Transverse colon (tissue), 4 donors: Measurements from ENCODE around the gene LRRC7. TPM values are rescaled to one million over a fixed set of nuclear protein-coding genes. Genes with fewer than 3 reads are reported as not detected.

Experiments used
- DNase-seq: peaks from one replicate; pipeline ENCODE4 v3.0.0-alpha.2; 2019
- H3K27ac ChIP-seq, 4 donors: fragments of 200-600 bp; sonication (generic); 2 replicates each; pipeline ENCODE4 v1.5.1; 2016 to 2018; ENCODE audit warnings: inconsistent platforms in 4 of 4
- H3K27me3 ChIP-seq: fragments of 200-600 bp; sonication (generic); 2 replicates; pipeline ENCODE4 v1.5.1; 2017; ENCODE audit warnings: inconsistent platforms
- H3K36me3 ChIP-seq, 4 donors: fragments of 200-600 bp; sonication (generic); 2 replicates each; pipeline ENCODE4 v1.5.1; 2017 to 2019; ENCODE audit warnings: inconsistent platforms in 4 of 4
- H3K4me1 ChIP-seq, 4 donors: fragments of 200-600 bp; sonication (generic); 2 replicates each; pipeline ENCODE4 v1.5.1; 2017 to 2020; ENCODE audit warnings: inconsistent platforms in 4 of 4
- H3K4me3 ChIP-seq, 4 donors: fragments of 200-600 bp; sonication (generic); 1 replicate in 1 of 4; 2 replicates in 3 of 4; pipeline versions ENCODE4 v1.5.1 to v1.6.1; 2017 to 2019; ENCODE audit warnings: inconsistent platforms in 4 of 4
- H3K9me3 ChIP-seq, 2 donors: fragments of 200-600 bp; sonication (generic); 2 replicates each; pipeline ENCODE4 v1.5.1; 2017 to 2019; ENCODE audit warnings: inconsistent platforms in 2 of 2
- EP300 ChIP-seq: sonication (generic); formaldehyde crosslinking; IDR thresholded peaks from one replicate; pipeline ENCODE4 v1.6.1; 2017; ENCODE audit warnings: antibody characterized with exemption, low read depth
- POLR2A ChIP-seq: fragments of 450-650 bp; IDR thresholded peaks from one replicate; pipeline ENCODE4 v1.6.1; 2016; ENCODE audit warnings: antibody characterized with exemption, mild to moderate bottlenecking, moderate library complexity
- POLR2AphosphoS5 ChIP-seq, 3 donors: sonication (generic); formaldehyde crosslinking; IDR thresholded peaks; one replicate each; pipeline ENCODE4 v1.6.1; 2016; ENCODE audit warnings: antibody characterized with exemption in 3 of 3
- WGBS, 2 donors: methylation state at CpG; one replicate each; pipeline ENCODE4 v1.1.5; 2018; ENCODE audit warnings: low coverage in 1 of 2; 5-methylcytosine and 5-hydroxymethylcytosine counted together
- in situ Hi-C, 4 donors: fragments of 200-750 bp; cut with MboI; loops; one replicate each; pipeline versions ENCODE4 v1.15.0 to v1.15.1; 2017; ENCODE audit warnings: low sequenced_read_pairs in 3 of 4, low pct_ligation_motif_present in 1 of 4, low pct_unique_long_range_greater_than_20kb in 1 of 4
- intact Hi-C: fragments of 100-400 bp; cut with DNase I; formaldehyde crosslinking; loops from one replicate; pipeline ENCODE4 v1.15.1; 2023; ENCODE audit warnings: low total_unique reads
- total RNA-seq, 4 donors: library from RNA; depleted of rRNA; stranded (reverse); fragments of >200 nt; gene quantifications; one replicate each; pipeline ENCODE4 v1.1.0, GENCODE V29; 2016
- TF ChIP-seq, protein P1 (sequence below), 5 experiments: fragments of 200-600 bp in 3 of 5; fragments of 450-650 bp in 2 of 5; sonication (generic) in 3 of 5; IDR thresholded peaks; 1 replicate in 2 of 5; 2 replicates in 3 of 5; pipeline ENCODE4 v1.5.1; 2016 to 2017; ENCODE audit warnings: antibody characterized with exemption in 5 of 5, inconsistent platforms in 3 of 5, mild to moderate bottlenecking in 2 of 5, moderate library complexity in 1 of 5

The LRRC7 gene
- total RNA-seq, 4 donors from 2014 or later: 0.32 to 1.1 TPM; not detected in 2

DNA sequence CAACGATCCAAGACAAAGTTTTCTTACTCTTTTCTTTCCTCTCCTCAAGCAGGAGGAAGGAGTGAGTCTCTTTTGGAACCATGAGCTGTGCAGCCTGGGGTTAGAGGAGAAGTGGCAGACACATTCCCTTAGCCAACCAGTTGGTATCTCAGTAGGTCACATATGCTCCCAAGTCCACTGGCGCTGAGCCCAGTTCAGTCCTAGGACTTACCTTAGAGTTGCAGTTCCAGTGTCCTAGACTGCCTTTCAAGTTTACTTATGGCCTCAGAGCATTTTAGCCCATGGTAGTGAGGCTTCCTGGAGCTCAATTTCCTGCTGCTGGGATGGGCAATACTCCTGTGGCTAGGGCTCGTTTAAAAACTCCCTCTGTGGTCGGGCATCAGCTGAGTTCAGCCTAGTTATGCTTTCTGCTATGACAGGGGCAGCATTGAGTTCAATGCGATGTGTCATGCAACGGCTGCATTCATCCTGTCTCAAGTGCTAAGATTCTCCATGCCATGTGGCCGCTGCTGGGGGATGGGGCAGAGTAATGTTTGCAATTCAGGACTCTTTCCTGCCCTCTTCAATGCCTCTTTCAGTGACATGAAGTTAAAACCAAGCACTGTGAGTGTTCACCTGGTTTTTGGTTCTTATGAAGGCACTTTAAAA lies 103.8 kb downstream of the LRRC7 start:
- Histone ChIP-seq H3K27ac (no peak overlapping the region), H3K36me3 (no peaks in the 10 kb centered on the region), H3K27me3 (no peaks in the 10 kb centered on the region), H3K4me1 (no peaks in the 10 kb centered on the region), H3K4me3 (no peak overlapping the region), H3K9me3 (no peaks in the 10 kb centered on the region)
- in situ Hi-C loops: no loop called here
- WGBS, 2 donors: 75 to 77% methylated on average over 4 to 7 of the region's 7 CpGs
- DNase-seq: no peak
- intact Hi-C loops: no loop called here
- TF ChIP-seq EP300 (no peak), POLR2AphosphoS5 (IDR thresholded peaks at IDR 0.05) (no peak), POLR2A (no peak)
- TF ChIP-seq, protein P1, sequence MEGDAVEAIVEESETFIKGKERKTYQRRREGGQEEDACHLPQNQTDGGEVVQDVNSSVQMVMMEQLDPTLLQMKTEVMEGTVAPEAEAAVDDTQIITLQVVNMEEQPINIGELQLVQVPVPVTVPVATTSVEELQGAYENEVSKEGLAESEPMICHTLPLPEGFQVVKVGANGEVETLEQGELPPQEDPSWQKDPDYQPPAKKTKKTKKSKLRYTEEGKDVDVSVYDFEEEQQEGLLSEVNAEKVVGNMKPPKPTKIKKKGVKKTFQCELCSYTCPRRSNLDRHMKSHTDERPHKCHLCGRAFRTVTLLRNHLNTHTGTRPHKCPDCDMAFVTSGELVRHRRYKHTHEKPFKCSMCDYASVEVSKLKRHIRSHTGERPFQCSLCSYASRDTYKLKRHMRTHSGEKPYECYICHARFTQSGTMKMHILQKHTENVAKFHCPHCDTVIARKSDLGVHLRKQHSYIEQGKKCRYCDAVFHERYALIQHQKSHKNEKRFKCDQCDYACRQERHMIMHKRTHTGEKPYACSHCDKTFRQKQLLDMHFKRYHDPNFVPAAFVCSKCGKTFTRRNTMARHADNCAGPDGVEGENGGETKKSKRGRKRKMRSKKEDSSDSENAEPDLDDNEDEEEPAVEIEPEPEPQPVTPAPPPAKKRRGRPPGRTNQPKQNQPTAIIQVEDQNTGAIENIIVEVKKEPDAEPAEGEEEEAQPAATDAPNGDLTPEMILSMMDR (IDR thresholded peaks at IDR 0.05): no peak

- H3K27me3 ChIP-seq: no peaks in the 10 kb centered on the region
- in situ Hi-C loops (no loop called here), intact Hi-C loops (no loop called here)
- H3K36me3 ChIP-seq: no peaks in the 10 kb centered on the region
- no peak overlapping the region for H3K4me3 ChIP-seq
- no peak for TF ChIP-seq POLR2AphosphoS5 (IDR thresholded peaks at IDR 0.05)
- TF ChIP-seq EP300: no peak
- TF ChIP-seq, protein P1 (IDR thresholded peaks at IDR 0.05): no peak
- TF ChIP-seq POLR2A: no peak
- no peaks in the 10 kb centered on the region for H3K9me3 ChIP-seq
- 28 to 50% methylated on average over 1 of the region's 1 CpG for WGBS, 2 donors
- DNase-seq: no peak
- H3K27ac ChIP-seq: no peak overlapping the region
- no peaks in the 10 kb centered on the region for H3K4me1 ChIP-seq
Measured at GRCh38 chr1:69673321-69673720, 105.6 kb downstream of the LRRC7 start.

DNA sequence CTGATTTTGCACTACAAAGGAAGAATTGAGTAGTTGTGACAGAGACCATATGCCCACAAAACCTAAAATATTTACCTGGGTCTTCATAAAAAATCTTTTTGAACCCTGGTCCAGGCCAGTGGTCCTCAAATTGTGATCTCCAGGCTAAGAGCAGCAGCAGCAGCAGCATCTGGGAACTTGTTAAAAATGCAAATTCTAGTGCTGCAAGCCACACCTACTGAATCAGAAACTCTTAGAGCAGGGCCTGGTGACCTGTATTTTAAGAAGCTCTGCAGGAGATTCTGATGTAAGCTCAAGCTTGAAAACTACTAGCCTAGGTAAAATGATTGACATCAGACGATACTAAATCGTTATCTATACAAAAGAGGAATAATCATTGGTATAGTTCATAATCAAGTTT lies 112.2 kb downstream of the LRRC7 start:
- Histone ChIP-seq H3K4me3 (no peak overlapping the region), H3K36me3 (no peaks in the 10 kb centered on the region), H3K27ac (no peak overlapping the region), H3K4me1 (no peaks in the 10 kb centered on the region), H3K27me3 (no peaks in the 10 kb centered on the region), H3K9me3 (no peaks in the 10 kb centered on the region)
- intact Hi-C loops: no loop called here
- TF ChIP-seq POLR2A (no peak), EP300 (no peak), POLR2AphosphoS5 (IDR thresholded peaks at IDR 0.05) (no peak)
- TF ChIP-seq, protein P1 (IDR thresholded peaks at IDR 0.05): no peak
- DNase-seq: no peak
- in situ Hi-C loops: no loop called here
- 96 to 100% methylated on average over 1 to 2 of the region's 2 CpGs for WGBS, 2 donors

- no peaks in the 10 kb centered on the region for H3K4me1 ChIP-seq
- no peaks in the 10 kb centered on the region for H3K9me3 ChIP-seq
- no peak overlapping the region for H3K4me3 ChIP-seq
- no peaks in the 10 kb centered on the region for H3K27me3 ChIP-seq
- TF ChIP-seq EP300: no peak
- TF ChIP-seq POLR2AphosphoS5 (IDR thresholded peaks at IDR 0.05): no peak
- TF ChIP-seq, protein P1 (IDR thresholded peaks at IDR 0.05): peak in 1 of 5 experiments; percentile 18
- no peak for TF ChIP-seq POLR2A
- 92 to 100% methylated on average over 1 of the region's 1 CpG for WGBS, 2 donors
- no peak overlapping the region for H3K27ac ChIP-seq
- no peaks in the 10 kb centered on the region for H3K36me3 ChIP-seq
- in situ Hi-C loops: no loop called here
- intact Hi-C loops: no loop called here
- DNase-seq: no peak
Measured at GRCh38 chr1:69686367-69686984, 118.8 kb downstream of the LRRC7 start.
